Activated CD4-positive, alpha-beta T cell treated with anti-CD3 and anti-CD28 coated beads, Interleukin-2, Interleukin-4, amounts not matched to agents 100 ng/mL and 50 ng/mL, durations not matched to agents 16 hours and 8 hours (primary cell): ENCODE data around the gene MDGA2.
"Not testable (repeated sequence)": the region's sequence is repeated elsewhere in the genome, so short reads cannot be mapped to it uniquely, and the experiment has no call there.

Source experiments
- DNase-seq: peaks from one replicate; pipeline ENCODE4 v3.0.0-alpha.2; 2020; ENCODE audit warnings: low spot score

MDGA2 gene

GRCh38 chr14:47675466-47676314 is at the start of gene MDGA2:
TSS of gene MDGA2 (minus strand) at chr14:47675605.
- DNase-seq: peak; percentile 3

GRCh38 chr14:47722929-47723693 is 47.7 kb upstream of the MDGA2 start:
- no peak for DNase-seq

- DNase-seq: no peak
These were observed 44.9 kb upstream of the MDGA2 start for GRCh38 chr14:47720281-47720680.

- no peak for DNase-seq
These were observed 39.9 kb upstream of the MDGA2 start for GRCh38 chr14:47715330-47715729.

GRCh38 chr14:47710581-47710980 is 35.2 kb upstream of the MDGA2 start:
- DNase-seq: no peak

GRCh38 chr14:47705683-47706082 is 30.3 kb upstream of the MDGA2 start:
- no peak for DNase-seq

GRCh38 chr14:47691829-47692228 is 16.4 kb upstream of the MDGA2 start:
- no peak for DNase-seq

GRCh38 chr14:47678993-47679392 is 3.6 kb upstream of the MDGA2 start:
- no peak for DNase-seq

- DNase-seq: no peak
These were observed 2.8 kb upstream of the MDGA2 start for GRCh38 chr14:47678157-47678556.

GRCh38 chr14:47676315-47676617 is 861 bp upstream of the MDGA2 start:
- DNase-seq: no peak

GRCh38 chr14:47674543-47675465 is 601 bp downstream of the MDGA2 start:
- no peak for DNase-seq

- DNase-seq: no peak
These were observed 1.3 kb downstream of the MDGA2 start for GRCh38 chr14:47674148-47674542.

GRCh38 chr14:47665337-47666134 is 9.9 kb downstream of the MDGA2 start:
- DNase-seq: no peak

GRCh38 chr14:47662466-47662865 is 12.9 kb downstream of the MDGA2 start:
- no peak for DNase-seq

- no peak for DNase-seq
These were observed 15.2 kb downstream of the MDGA2 start for GRCh38 chr14:47660158-47660557.

- DNase-seq: no peak
These were observed 17.4 kb downstream of the MDGA2 start for GRCh38 chr14:47658041-47658440.

GRCh38 chr14:47657143-47657542 is 18.3 kb downstream of the MDGA2 start:
- DNase-seq: no peak

- no peak for DNase-seq
These were observed 24.1 kb downstream of the MDGA2 start for GRCh38 chr14:47651337-47651736.

- no peak for DNase-seq
These were observed 37.7 kb downstream of the MDGA2 start for GRCh38 chr14:47637753-47638152.

- no peak for DNase-seq
These were observed 49.0 kb downstream of the MDGA2 start for GRCh38 chr14:47626151-47627035.

- DNase-seq: not testable (repeated sequence)
These were observed 51.3 kb downstream of the MDGA2 start for GRCh38 chr14:47624126-47624525.
